ENCODE measurements around the gene CSNK1D. TPM values are rescaled to one million over a fixed set of nuclear protein-coding genes. Genes with fewer than 3 reads are reported as not detected.

CSNK1D gene
- total RNA-seq, 1 experiment from 2014 or later, result 234 TPM

- Histone ChIP-seq H3K4me1 (ENCODE audit: control insufficient read depth, insufficient read depth, low read length) (peaks cover 21% of the 10 kb centered on the region), H3K27ac (ENCODE audit: low read length) (no peak overlapping the region), H3K27me3 (ENCODE audit: control insufficient read depth, insufficient read depth, low read length) (no peaks in the 10 kb centered on the region), H3K9me3 (ENCODE audit: control insufficient read depth, insufficient read depth, low read depth, low read length) (no peaks in the 10 kb centered on the region), H3K36me3 (ENCODE audit: control insufficient read depth, insufficient read depth, low read length) (no peaks in the 10 kb centered on the region), H3K4me3 (ENCODE audit: low read depth in 2 of 2, low read length in 2 of 2) (no peak overlapping the region)
- BruUV-seq (replicated peaks), result no TSS peak
- no peak for ATAC-seq
- TF ChIP-seq REST (IDR thresholded peaks at IDR 0.05; ENCODE audit: insufficient read depth in 1 of 2, low read depth in 2 of 2, low read length in 1 of 2) (no peak), TCF7L2 (IDR thresholded peaks at IDR 0.05; ENCODE audit: low read depth, low read length) (no peak), POLR2AphosphoS5 (IDR thresholded peaks at IDR 0.05; ENCODE audit: low read depth, low read length) (no peak), CTCF (IDR thresholded peaks at IDR 0.05) (no peak), SIN3A (IDR thresholded peaks at IDR 0.05; ENCODE audit: borderline replicate concordance, insufficient read depth, low read depth, low read length) (no peak)
- POLR2A ChIA-PET, result no interaction called here
- CTCF ChIA-PET, result no interaction called here
- in situ Hi-C loops (cut with HindIII; ENCODE audit: low pct_unique_long_range_greater_than_20kb, low sequenced_read_pairs), result no loop called here
- no peak for DNase-seq (ENCODE audit: low read depth, low spot score)
- intact Hi-C loops (cut with micrococcal nuclease; ENCODE audit: unreplicated experiment), result loop anchor here (5.0 kb wide), 1 partner anchor 78 kb away; no protein-coding TSS in a partner anchor
These were observed 46.8 kb upstream of the CSNK1D start for GRCh38 chr17:82320140-82320840.

- BruUV-seq (replicated peaks), result no TSS peak
- no peaks in the 10 kb centered on the region for H3K9me3 ChIP-seq (ENCODE audit: control insufficient read depth, insufficient read depth, low read depth, low read length)
- H3K27ac ChIP-seq (ENCODE audit: low read length), result no peak overlapping the region
- no peaks in the 10 kb centered on the region for H3K27me3 ChIP-seq (ENCODE audit: control insufficient read depth, insufficient read depth, low read length)
- H3K4me1 ChIP-seq (ENCODE audit: control insufficient read depth, insufficient read depth, low read length), result peaks cover 15% of the 10 kb centered on the region
- DNase-seq (ENCODE audit: low read depth, low spot score) (no peak), ATAC-seq (no peak)
- no peak for TF ChIP-seq POLR2AphosphoS5 (IDR thresholded peaks at IDR 0.05; ENCODE audit: low read depth, low read length)
- no peak for TF ChIP-seq TCF7L2 (IDR thresholded peaks at IDR 0.05; ENCODE audit: low read depth, low read length)
- TF ChIP-seq CTCF (IDR thresholded peaks at IDR 0.05), result no peak
- no peak for TF ChIP-seq REST (IDR thresholded peaks at IDR 0.05; ENCODE audit: insufficient read depth in 1 of 2, low read depth in 2 of 2, low read length in 1 of 2)
- TF ChIP-seq SIN3A (IDR thresholded peaks at IDR 0.05; ENCODE audit: borderline replicate concordance, insufficient read depth, low read depth, low read length), result no peak
- intact Hi-C loops (cut with micrococcal nuclease; ENCODE audit: unreplicated experiment) (loop anchor here (5.0 kb wide), 1 partner anchor 77 kb away; no protein-coding TSS in a partner anchor), in situ Hi-C loops (cut with HindIII; ENCODE audit: low pct_unique_long_range_greater_than_20kb, low sequenced_read_pairs) (no loop called here)
- H3K4me3 ChIP-seq (ENCODE audit: low read depth in 2 of 2, low read length in 2 of 2), result no peak overlapping the region
- no peaks in the 10 kb centered on the region for H3K36me3 ChIP-seq (ENCODE audit: control insufficient read depth, insufficient read depth, low read length)
- CTCF ChIA-PET, result no interaction called here
- POLR2A ChIA-PET, result no interaction called here
These were observed 46.1 kb upstream of the CSNK1D start for GRCh38 chr17:82319619-82320062.

All from Panc1 (cell line).